Endothelial cell of umbilical vein (primary cell): Measurements from ENCODE around the gene HSD3B7.

Experiments used
- EZH2 ChIP-seq: IDR thresholded peaks from 2 replicates; pipeline ENCODE4 v1.6.1; 2012; ENCODE audit warnings: borderline replicate concordance, low read depth, mild to moderate bottlenecking, moderate library complexity, low read length, inconsistent platforms; ENCODE audit not compliant: severe bottlenecking
- JUN ChIP-seq: IDR thresholded peaks from 2 replicates; pipeline ENCODE4 v1.6.1; 2011; ENCODE audit warnings: borderline replicate concordance, low read depth; ENCODE audit not compliant: insufficient read length, insufficient read depth
- MAX ChIP-seq: IDR thresholded peaks from 2 replicates; pipeline ENCODE4 v1.6.1; 2011; ENCODE audit not compliant: insufficient read depth, insufficient read length
- MYC ChIP-seq: IDR thresholded peaks from one replicate; pipeline ENCODE4 v1.6.1; 2011; ENCODE audit warnings: mild to moderate bottlenecking, low read depth, low read length
- POLR2A ChIP-seq: IDR thresholded peaks from 2 replicates; pipeline ENCODE4 v1.6.1; 2012; ENCODE audit warnings: low read depth, mild to moderate bottlenecking, control low read depth, low read length
- POLR2AphosphoS5 ChIP-seq: IDR thresholded peaks from 2 replicates; pipeline ENCODE4 v1.6.1; 2012; ENCODE audit warnings: low read depth, mild to moderate bottlenecking, control low read depth, low read length, moderate library complexity; ENCODE audit not compliant: insufficient read depth
- TF ChIP-seq, protein P1 (sequence below), 2 donors: IDR thresholded peaks; 1 replicate in 1 of 2; 2 replicates in 1 of 2; pipeline ENCODE4 v1.5.1; 2011; ENCODE audit warnings: low read length in 2 of 2, mild to moderate bottlenecking in 2 of 2, moderate library complexity in 2 of 2, control low read depth in 1 of 2, inconsistent platforms in 1 of 2, low read depth in 1 of 2; ENCODE audit not compliant: insufficient read depth in 1 of 2; ENCODE audit errors: extremely low read depth in 1 of 2

DNA sequence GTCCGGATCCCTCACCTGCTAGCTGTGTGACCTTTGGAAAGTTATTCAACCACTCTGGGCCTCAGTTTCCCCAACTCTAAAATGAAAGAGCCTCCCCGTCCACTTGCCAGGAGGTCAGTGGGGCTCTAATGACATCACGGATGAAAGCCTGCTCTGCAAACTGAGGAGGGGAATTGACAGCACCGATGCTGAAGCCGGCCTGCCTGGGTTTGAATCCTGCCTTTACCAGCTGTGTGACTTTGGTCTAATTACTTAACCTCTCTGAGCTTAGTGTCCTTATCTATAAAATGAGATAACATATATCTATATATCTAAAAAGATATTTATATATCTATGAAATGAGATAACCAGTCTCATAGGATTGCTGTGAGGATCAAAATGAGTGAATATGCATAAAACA lies 23.5 kb downstream of the HSD3B7 start:
- TF ChIP-seq POLR2A (no peak), EZH2 (no peak), POLR2AphosphoS5 (no peak), JUN (no peak), MAX (no peak), MYC (no peak)
- TF ChIP-seq, protein P1, sequence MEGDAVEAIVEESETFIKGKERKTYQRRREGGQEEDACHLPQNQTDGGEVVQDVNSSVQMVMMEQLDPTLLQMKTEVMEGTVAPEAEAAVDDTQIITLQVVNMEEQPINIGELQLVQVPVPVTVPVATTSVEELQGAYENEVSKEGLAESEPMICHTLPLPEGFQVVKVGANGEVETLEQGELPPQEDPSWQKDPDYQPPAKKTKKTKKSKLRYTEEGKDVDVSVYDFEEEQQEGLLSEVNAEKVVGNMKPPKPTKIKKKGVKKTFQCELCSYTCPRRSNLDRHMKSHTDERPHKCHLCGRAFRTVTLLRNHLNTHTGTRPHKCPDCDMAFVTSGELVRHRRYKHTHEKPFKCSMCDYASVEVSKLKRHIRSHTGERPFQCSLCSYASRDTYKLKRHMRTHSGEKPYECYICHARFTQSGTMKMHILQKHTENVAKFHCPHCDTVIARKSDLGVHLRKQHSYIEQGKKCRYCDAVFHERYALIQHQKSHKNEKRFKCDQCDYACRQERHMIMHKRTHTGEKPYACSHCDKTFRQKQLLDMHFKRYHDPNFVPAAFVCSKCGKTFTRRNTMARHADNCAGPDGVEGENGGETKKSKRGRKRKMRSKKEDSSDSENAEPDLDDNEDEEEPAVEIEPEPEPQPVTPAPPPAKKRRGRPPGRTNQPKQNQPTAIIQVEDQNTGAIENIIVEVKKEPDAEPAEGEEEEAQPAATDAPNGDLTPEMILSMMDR (IDR thresholded peaks at IDR 0.05; ENCODE audit: extremely low read depth in 1 of 2, insufficient read depth in 1 of 2, low read depth in 1 of 2, low read length in 2 of 2): no peak
